Measurements from ENCODE around the gene NDUFB10.
"Not testable (repeated sequence)": the region's sequence is repeated elsewhere in the genome, so short reads cannot be mapped to it uniquely, and the experiment has no call there.

NDUFB10 gene

DNA sequence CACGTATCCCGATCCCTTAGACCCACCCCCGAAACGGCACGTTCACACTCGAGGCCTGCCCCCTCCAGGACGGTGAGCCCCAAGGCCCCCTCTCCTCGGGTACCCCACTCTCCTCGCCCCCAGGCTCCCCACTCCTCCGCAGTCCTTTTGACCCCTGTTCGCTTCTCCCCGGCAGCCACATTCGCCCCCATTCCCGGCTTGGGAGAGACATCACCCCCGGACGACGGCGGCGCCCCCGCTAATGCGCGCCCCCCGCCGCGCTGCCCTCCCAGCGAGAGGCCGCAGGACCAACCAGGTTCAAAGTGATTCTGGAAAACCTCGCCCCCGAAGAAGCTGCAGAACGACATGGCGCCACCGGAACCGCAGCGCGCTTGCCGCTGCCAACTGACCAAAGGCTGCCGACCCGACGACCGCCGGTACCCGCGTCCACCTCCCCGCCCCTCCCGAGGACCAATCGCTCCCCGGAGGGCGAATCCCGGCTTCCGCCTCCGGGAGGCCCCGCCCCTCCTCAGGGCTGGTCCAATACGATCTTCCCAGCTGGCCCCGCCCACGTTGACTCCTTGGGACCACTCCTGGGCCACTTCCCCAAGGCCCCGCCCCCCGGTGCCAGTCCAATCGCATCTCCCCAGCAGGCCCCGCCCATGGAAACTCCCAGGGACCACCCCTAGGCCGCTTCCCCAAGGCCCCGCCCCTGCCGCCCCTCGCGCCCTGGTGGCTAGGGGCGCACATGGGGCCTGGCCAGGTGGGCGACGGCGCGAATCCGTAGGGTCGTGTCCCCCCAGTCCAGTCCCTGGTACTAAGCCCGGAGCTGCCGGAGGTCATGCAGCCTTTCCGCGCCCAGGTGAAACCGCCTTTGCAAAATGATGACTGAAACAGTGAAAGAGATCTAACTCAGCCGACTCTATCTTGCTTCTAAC is 16.3 kb upstream of the NDUFB10 start, which contains the start of gene MSRB1:
Gene MSRB1, minus strand, starts transcription at position 390 of the 917 bp plus-strand sequence. Its CDS starts 43 bp downstream, at position 347.
- H3K27ac ChIP-seq: peak within 1 kb of the TSS; percentile 17 to 92 (median 79)
- H3K4me3 ChIP-seq: peak within 1 kb of the TSS; percentile 55 to 92 (median 65)

DNA sequence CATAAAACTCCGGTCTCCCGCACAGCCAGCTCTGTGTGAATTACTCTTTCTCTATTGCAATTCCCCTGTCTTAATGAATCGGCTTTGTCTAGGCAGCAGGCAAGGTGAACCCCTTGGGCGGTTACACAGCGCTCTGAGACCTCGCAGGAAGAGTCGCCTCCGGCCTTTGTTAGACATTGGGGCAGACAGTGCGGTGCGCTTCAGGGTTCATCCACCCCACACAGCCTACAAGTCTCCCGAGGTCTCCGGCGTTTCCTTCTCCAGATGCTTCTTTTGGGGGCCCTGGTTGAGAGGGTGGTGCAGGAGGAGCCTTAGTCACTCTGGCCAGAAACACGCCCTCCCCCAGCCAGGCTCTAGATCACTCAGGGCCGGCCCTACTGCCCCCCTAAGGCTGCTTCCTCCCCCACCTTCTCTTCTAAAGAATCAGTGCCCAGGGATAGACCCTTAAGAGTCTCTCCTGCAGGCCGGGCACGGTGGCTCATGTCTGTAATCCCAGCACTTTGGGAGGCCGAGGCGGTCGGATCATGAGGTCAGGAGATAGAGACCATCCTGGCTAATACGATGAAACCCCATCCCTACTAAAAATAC is 14.6 kb upstream of the NDUFB10 start:
- Histone ChIP-seq H3K4me3 (no peak overlapping the region), H3K27ac (no peak overlapping the region)

- H3K27ac ChIP-seq: no peak overlapping the region
These were observed 13.6 kb upstream of the NDUFB10 start for GRCh38 chr16:1945559-1946391.

GRCh38 chr16:1946495-1947368 is 12.6 kb upstream of the NDUFB10 start:
- no peak overlapping the region for H3K4me3 ChIP-seq
- H3K27ac ChIP-seq: no peak overlapping the region

More at GRCh38 chr16:1945559-1946391, 13.6 kb upstream of the NDUFB10 start:
- no peak overlapping the region for H3K4me3 ChIP-seq

- Histone ChIP-seq H3K27ac (no peak overlapping the region), H3K4me3 (no peak overlapping the region)
These were observed 12.0 kb upstream of the NDUFB10 start for GRCh38 chr16:1947369-1947670.

- no peak overlapping the region for H3K4me3 ChIP-seq
- no peak overlapping the region for H3K27ac ChIP-seq
These were observed 9.8 kb upstream of the NDUFB10 start for GRCh38 chr16:1949507-1949906.

DNA sequence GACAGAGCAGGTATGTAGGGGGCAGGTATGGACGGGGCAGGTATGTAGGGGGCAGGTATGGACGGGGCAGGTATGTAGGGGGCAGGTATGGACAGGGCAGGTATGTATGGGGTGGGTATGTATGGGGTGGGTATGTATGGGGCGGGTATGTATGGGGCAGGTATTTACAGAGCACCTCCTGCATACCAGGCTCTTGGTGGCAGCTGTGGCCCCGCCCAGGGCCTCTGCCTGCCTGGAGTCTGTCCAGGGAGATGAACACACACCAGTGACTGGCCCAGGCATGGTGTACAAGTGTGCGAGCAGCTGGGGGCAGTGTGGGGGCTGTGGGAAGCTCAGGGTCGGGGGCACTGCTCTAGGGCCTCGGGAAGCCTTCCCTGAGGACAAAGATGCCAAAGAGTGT is 9.3 kb upstream of the NDUFB10 start:
- H3K27ac ChIP-seq: peak overlapping the region in 4 of 21 experiments; percentile 17 to 40 (median 30)
- H3K4me3 ChIP-seq: no peak overlapping the region

DNA sequence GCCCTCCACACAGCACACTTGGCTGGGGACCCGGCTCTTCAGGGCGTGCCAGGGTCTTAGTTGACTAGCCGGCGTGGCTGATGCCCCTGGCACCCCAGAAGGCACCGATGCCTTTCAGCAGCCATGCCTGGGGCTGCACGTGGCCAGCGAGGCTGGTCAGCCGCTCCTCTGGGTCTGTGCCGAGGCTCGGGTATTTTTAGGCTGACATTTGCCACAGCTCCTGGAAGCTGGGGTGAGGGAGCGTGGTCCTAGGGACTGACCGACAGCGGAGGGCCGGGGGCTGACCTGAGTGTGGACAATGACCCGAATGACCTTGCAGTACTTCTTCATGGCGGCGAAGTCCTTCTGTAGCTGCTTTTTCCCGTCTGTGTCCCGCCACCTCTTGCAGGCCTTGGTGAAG is 8.8 kb upstream of the NDUFB10 start:
- H3K4me3 ChIP-seq: no peak overlapping the region
- peak overlapping the region in 5 of 21 experiments; percentile 17 to 40 (median 22) for H3K27ac ChIP-seq

- Histone ChIP-seq H3K4me3 (no peak overlapping the region), H3K27ac (no peak overlapping the region)
These were observed 5.6 kb upstream of the NDUFB10 start for GRCh38 chr16:1953734-1954133.

DNA sequence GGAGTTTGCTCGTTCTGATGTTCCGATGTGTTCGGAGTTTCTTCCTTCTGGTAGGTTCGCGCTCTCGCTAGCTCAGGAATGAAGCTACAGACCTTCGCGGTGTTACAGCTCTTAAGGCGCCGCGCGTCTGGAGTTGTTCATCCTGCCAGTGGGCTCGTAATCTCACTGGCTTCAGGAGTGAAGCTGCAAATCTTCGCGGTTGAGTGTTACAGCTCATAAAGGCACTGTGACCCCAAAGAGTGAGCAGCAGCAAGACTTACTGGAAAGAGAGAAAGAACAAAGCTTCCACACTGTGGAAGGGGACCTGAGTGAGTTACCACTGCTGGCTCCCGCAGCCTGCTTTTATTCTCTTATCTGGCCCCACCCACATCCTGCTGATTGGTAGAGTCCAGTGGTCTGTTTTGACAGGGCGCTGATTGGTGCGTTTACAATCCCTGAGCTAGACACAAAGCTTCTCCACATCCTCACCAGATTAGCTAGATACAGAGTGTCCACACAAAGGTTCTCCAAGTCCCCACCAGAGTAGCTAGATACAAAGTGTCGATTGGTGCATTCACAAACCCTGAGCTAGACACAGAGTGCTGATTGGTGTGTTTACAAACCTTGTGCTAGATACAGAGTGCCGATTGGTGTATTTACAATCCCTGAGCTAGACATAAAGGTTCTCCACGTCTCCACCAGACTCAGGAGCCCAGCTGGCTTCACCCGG is 1.8 kb upstream of the NDUFB10 start:
- H3K27ac ChIP-seq, H3K4me3 ChIP-seq: not testable (repeated sequence)

- H3K4me3 ChIP-seq, H3K27ac ChIP-seq: not testable (repeated sequence)
These were observed 1.2 kb upstream of the NDUFB10 start for GRCh38 chr16:1958143-1958491.

DNA sequence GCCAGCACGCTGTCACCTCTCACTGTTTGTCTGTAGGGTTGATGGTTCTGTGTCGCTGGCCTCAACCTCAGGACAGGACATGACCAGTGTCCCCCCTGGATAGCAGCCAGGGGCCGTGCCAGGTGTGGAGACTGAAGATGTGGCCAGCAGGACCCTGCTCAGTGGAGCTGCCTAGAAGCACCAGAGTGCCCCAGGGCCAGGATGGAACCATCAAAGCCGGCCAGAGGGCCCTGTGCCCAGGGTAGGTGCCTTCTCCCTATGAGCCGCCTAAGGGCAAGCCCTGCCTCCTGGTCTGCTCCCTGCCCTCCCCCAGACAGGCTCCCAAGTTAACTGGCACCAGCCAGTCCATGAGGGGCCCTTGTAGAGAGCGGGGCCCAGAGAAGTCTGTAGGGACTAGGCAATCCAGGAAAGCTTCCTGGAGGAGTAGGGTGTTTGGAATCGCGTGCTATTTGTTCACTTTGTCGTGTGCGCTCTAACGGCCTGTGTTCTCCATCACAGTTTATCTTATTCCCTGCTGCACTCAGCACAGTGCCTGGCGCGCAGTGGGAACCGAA is 546 bp upstream of the NDUFB10 start:
- peak overlapping the region; percentile 50 to 91 (median 69) for H3K4me3 ChIP-seq
- H3K27ac ChIP-seq: peak overlapping the region in 16 of 21 experiments; percentile 81 to 96 (median 92)

DNA sequence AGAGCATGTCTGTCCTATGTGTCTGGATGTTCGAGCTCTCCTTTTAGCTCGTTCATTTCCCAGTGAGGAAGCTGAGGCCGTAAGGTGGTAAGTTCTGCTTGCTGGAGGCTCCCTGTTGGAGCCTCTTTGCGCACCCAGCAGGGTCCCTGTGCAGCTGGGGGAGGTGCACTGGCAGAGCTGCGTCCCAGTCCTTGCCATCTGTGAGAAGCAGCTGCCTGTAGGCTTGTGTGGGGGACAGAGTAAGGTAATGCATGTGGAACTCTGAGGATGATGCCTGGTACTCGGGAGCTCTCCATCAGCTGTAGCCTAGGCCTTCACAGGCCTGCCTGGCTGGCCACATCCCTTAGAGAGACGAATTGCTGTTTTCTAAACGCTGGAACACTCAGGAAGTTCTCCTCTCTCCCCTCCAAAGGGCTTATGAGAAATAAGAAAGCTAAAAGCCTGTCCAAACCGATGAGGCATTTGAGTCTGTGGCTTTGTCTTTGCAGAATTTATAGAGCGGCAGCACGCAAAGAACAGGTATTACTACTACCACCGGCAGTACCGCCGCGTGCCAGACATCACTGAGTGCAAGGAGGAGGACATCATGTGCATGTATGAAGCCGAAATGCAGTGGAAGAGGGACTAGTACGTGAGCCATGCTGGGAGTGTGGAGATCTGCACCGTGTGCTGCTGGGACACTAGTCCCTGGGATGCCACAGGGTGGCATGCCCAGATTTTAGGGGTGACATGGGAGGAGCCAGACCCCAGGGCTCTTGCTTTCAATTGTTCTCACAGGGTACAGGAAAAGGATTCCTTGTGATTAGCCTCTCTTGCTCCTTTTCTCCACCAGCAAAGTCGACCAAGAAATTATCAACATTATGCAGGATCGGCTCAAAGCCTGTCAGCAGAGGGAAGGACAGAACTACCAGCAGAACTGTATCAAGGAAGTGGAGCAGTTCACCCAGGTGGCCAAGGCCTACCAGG is 1.6 kb downstream of the NDUFB10 start:
- Histone ChIP-seq H3K27ac (peak overlapping the region in 12 of 21 experiments; percentile 14 to 96 (median 90)), H3K4me3 (peak overlapping the region in 5 of 7 experiments; percentile 50 to 91 (median 69))

- no peak overlapping the region for H3K4me3 ChIP-seq
- H3K27ac ChIP-seq: peak overlapping the region in 5 of 21 experiments; percentile 5 to 95 (median 87)
These were observed 2.3 kb downstream of the NDUFB10 start for GRCh38 chr16:1961651-1962067.

DNA sequence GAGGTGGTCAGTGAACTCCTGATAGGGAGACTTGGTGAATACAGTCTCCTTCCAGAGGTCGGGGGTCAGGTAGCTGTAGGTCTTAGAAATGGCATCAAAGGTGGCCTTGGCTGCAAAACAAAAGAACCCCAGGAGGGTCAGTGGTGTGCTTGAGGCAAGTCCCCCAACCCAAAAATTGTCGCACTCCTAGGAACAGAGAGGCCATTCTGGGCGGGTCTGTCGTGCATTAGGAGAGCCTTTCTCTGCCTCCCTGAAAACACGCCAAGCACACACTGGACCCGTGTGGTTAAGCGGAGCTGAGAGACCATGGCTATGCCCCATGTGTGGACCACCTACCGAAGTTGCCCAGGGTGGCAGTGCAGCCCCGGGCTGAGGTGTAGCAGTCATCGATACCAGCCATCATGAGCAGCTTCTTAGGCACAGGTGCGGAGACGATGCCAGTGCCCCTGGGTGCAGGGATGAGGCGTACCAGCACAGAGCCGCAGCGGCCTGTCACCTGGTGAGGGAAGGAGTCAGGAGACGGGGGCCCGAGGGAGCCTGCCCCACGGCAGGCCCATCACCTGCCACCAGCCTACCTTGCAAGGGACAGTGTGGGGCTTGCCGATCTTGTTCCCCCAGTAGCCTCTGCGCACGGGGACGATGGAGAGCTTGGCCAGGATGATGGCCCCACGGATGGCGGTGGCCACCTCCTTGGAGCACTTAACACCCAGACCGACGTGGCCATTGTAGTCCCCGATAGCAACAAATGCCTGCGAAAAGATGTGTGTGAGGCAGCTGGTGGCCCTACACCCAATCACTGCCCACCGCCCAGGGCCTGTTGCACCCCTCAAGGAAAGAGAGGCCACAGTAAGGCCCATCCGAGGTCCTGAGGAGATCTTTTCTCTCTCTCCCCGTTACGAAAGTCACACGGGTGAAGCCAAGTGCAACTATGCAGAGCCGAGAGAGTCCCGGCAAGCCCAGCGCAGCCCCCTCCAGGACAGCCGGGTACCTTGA is 3.1 kb downstream of the NDUFB10 start:
- H3K4me3 ChIP-seq: peak overlapping the region in 4 of 7 experiments; percentile 67 to 94 (median 80)
- H3K27ac ChIP-seq: peak overlapping the region in 2 of 21 experiments; percentile 36 to 95
